Measurements from ENCODE around the gene TMIE. TPM values are rescaled to one million over a fixed set of nuclear protein-coding genes. Genes with fewer than 3 reads are reported as not detected.

Gene TMIE
- polyA plus RNA-seq, 2 of the 4 experiments (the other 2 are of a cell fraction) = 0.09 to 0.12 TPM

DNA sequence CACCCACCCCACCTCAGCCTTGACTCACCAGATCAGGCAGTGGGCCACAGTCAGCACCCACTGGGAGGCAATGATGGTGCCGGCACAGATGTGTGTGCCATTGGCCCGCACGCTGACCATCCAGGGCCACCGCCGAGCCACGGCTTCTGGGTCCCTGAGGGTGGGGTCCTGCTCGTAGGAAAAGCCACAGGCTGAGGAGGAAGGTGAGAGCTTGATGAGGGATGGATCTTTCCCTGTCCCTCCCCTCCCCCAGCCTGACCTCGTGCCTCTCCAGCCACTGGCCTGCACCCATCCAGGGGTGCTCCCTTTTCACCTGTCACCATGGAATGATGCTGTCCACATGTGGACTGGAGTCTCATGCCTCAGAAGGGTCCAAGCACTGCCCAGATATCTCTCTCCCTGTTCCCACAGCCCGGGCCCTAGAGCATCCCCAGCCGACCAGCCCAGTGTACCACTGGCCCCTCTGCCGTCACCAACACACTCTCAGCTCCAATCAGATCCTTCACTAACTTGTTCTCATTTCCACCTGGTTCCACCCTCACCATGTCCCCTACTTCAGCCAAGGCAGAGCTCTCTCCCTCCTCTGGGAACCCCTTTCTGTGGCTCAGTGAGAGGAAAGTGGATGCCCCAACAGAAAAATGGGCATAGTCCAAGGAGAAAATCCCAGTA, 14.4 kb downstream of the TMIE start:
- ATAC-seq = no peak
- CTCF ChIA-PET = interaction anchor here (0.8 to 2.2 kb wide), 3 partner anchors 10 to 151 kb away, joined by 3 to 11 read pairs (median 4); no protein-coding TSS in a partner anchor

DNA sequence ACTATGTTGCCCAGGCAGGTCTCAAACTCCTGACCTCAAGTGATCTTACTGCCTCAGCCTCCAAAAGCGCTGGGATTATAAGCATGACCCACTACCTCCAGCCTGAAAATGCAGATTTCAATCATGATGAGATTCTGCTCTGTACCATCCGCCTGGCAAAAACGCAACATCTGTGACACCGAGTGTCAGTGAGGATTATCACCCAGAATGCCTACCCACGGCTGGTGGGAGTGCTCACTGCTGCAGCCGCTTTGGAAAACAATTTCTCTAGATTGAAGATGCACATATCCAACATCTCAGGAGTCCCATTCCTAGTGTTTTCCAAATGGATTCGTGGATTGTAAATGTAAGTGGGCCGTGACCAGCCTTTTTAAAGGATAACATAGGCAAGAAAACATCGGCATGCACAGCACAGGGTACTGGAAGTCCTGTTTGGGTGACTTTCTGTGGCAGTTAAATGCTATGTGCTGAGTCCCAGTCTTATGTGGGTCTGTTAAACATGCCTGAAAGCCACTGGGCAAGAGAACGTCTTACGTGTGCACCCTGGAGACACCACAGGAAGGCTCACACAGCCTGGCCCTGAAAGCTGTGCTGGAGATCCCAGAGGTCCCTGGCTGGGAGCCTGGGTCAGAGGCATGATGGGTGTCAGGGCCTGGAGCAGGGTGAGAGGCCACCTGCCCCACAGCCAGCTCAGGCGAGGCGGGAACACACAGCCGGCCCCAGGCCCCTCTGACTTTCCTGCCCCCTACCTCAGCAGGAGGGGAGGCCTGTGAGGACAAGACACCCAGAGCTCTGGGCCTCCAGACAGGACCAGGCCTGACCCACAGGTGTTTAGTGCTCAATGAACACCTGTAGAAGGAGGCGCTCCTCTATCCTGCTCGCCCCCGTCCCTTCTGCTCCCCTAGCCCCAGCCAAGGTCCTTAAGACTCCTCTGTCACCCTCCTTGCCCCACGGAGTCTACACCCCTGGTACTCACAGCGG, 15.6 kb downstream of the TMIE start:
- Histone ChIP-seq H3K9me3 (no peaks in the 10 kb centered on the region), H3K4me2 (no peak overlapping the region), H3K4me3 (no peak overlapping the region), H3K27ac (no peak overlapping the region), H3K4me1 (no peaks in the 10 kb centered on the region; the same call in 2 of the 3 replicates)
- ATAC-seq (no peak), DNase-seq (ENCODE audit: low read depth in 1 of 2, low spot score in 1 of 2) (no peak), FAIRE-seq (no peak)
- TF ChIP-seq, protein P1, sequence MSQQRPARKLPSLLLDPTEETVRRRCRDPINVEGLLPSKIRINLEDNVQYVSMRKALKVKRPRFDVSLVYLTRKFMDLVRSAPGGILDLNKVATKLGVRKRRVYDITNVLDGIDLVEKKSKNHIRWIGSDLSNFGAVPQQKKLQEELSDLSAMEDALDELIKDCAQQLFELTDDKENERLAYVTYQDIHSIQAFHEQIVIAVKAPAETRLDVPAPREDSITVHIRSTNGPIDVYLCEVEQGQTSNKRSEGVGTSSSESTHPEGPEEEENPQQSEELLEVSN (IDR thresholded peaks at IDR 0.05; ENCODE audit: borderline replicate concordance, low read depth) = no peak
- ChIA-PET POLR2A (no interaction called here), CTCF (interaction anchor here (0.8 to 2.2 kb wide), 2 partner anchors 11 to 150 kb away, joined by 3 to 11 read pairs; no protein-coding TSS in a partner anchor)
- 82% methylated on average over 19 of the region's 19 CpGs for WGBS (ENCODE audit: missing lambda C conversion rate)

More for the DNA sequence above, 14.4 kb downstream of the TMIE start:
- FAIRE-seq (no peak), DNase-seq (ENCODE audit: low read depth in 1 of 2, low spot score in 1 of 2) (no peak)
- TF ChIP-seq, protein P2, sequence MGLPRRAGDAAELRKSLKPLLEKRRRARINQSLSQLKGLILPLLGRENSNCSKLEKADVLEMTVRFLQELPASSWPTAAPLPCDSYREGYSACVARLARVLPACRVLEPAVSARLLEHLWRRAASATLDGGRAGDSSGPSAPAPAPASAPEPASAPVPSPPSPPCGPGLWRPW (IDR thresholded peaks at IDR 0.05) = no peak
- TF ChIP-seq, protein P3, sequence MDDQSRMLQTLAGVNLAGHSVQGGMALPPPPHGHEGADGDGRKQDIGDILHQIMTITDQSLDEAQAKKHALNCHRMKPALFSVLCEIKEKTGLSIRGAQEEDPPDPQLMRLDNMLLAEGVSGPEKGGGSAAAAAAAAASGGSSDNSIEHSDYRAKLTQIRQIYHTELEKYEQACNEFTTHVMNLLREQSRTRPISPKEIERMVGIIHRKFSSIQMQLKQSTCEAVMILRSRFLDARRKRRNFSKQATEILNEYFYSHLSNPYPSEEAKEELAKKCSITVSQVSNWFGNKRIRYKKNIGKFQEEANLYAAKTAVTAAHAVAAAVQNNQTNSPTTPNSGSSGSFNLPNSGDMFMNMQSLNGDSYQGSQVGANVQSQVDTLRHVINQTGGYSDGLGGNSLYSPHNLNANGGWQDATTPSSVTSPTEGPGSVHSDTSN (IDR thresholded peaks at IDR 0.05) = no peak
- no peak for TF ChIP-seq HOXA7 (CRISPR knock-in tag; IDR thresholded peaks at IDR 0.05)
- TF ChIP-seq, protein P4, sequence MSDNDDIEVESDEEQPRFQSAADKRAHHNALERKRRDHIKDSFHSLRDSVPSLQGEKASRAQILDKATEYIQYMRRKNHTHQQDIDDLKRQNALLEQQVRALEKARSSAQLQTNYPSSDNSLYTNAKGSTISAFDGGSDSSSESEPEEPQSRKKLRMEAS (IDR thresholded peaks at IDR 0.05) = no peak
- TF ChIP-seq CEBPB (IDR thresholded peaks at IDR 0.05) = no peak
- TF ChIP-seq TFCP2L1 (CRISPR knock-in tag; IDR thresholded peaks at IDR 0.05) = no peak
- no peak for TF ChIP-seq KDM1A (IDR thresholded peaks at IDR 0.05; ENCODE audit: low read depth)
- TF ChIP-seq CBX8 (IDR thresholded peaks at IDR 0.05) = no peak
- no peak for TF ChIP-seq ESRRA (IDR thresholded peaks at IDR 0.05; ENCODE audit: borderline replicate concordance, low read length)
- TF ChIP-seq, protein P5, sequence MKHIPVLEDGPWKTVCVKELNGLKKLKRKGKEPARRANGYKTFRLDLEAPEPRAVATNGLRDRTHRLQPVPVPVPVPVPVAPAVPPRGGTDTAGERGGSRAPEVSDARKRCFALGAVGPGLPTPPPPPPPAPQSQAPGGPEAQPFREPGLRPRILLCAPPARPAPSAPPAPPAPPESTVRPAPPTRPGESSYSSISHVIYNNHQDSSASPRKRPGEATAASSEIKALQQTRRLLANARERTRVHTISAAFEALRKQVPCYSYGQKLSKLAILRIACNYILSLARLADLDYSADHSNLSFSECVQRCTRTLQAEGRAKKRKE (CRISPR knock-in tag; IDR thresholded peaks at IDR 0.05; ENCODE audit: low read depth) = no peak
- TF ChIP-seq, protein P6, sequence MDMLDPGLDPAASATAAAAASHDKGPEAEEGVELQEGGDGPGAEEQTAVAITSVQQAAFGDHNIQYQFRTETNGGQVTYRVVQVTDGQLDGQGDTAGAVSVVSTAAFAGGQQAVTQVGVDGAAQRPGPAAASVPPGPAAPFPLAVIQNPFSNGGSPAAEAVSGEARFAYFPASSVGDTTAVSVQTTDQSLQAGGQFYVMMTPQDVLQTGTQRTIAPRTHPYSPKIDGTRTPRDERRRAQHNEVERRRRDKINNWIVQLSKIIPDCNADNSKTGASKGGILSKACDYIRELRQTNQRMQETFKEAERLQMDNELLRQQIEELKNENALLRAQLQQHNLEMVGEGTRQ (IDR thresholded peaks at IDR 0.05) = no peak
- WGBS (ENCODE audit: missing lambda C conversion rate) = 88% methylated on average over 11 of the region's 11 CpGs
- no peak overlapping the region for H3K4me2 ChIP-seq
- POLR2A ChIA-PET = no interaction called here
- no peak overlapping the region for H3K27ac ChIP-seq
- no peak overlapping the region for H3K4me3 ChIP-seq
- no peaks in the 10 kb centered on the region; the same call in 2 of the 3 replicates for H3K4me1 ChIP-seq
- no peaks in the 10 kb centered on the region for H3K9me3 ChIP-seq

DNA sequence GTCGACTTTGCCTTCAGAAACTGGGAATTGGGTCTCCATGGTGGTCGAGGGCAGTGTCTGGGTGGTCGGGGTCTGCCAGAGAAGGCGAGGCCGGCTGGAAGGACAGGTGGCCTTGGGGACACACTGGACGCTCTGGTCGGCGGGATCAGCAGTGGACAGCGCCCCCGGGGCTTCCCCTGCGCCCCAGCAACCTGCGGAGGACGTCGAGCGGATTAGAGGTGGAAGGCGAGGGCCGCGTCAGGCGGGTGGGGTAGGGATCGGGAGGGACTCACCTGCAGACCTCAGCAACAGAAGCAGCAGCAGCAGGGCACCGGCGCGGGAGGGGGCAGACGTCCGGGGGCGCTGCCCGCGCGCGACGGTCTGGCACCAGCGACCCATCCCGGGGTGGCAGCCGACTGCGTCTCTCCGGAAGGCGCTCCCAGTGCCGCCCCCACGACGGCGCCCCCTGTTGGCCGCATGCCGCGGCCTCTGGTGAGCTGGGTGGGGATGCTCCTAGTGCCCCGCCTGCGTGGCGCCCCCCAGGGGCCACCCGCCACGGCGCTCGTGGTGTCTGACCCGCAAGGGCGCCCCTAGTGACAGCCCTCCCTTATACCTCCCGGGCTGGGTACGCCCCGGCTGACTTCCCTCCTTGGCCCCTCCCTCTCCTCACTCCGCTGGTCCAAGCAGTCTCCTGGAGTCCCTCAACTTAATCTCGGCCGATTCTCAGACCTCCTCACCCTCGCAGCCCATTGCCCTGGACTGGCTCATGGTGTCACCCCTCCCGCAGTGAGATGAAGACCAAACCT, 16.4 kb downstream of the TMIE start, which contains the start of gene PRSS50:
Gene PRSS50, minus strand, starts transcription at position 423 of the 785 bp plus-strand sequence. Its CDS starts 45 bp downstream, at position 378.
- Histone ChIP-seq H3K4me3 (no peak within 1 kb of the TSS), H3K9me3 (no peaks in the 10 kb centered on the region), H3K4me1 (no peaks in the 10 kb centered on the region; the same call in 2 of the 3 replicates), H3K27ac (no peak within 1 kb of the TSS), H3K4me2 (no peak within 1 kb of the TSS)
- TF ChIP-seq, protein P7, sequence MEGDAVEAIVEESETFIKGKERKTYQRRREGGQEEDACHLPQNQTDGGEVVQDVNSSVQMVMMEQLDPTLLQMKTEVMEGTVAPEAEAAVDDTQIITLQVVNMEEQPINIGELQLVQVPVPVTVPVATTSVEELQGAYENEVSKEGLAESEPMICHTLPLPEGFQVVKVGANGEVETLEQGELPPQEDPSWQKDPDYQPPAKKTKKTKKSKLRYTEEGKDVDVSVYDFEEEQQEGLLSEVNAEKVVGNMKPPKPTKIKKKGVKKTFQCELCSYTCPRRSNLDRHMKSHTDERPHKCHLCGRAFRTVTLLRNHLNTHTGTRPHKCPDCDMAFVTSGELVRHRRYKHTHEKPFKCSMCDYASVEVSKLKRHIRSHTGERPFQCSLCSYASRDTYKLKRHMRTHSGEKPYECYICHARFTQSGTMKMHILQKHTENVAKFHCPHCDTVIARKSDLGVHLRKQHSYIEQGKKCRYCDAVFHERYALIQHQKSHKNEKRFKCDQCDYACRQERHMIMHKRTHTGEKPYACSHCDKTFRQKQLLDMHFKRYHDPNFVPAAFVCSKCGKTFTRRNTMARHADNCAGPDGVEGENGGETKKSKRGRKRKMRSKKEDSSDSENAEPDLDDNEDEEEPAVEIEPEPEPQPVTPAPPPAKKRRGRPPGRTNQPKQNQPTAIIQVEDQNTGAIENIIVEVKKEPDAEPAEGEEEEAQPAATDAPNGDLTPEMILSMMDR (IDR thresholded peaks at IDR 0.05) = peak; percentile 13; the same call in 2 of the 3 replicates
- no peak for TF ChIP-seq ZSCAN20 (CRISPR knock-in tag; IDR thresholded peaks at IDR 0.05)
- FAIRE-seq (no peak), DNase-seq (ENCODE audit: low read depth in 1 of 2, low spot score in 1 of 2) (no peak), ATAC-seq (peak in 1 of 2 experiments; percentile 76; a peak in 3 of 6 replicates)
- ChIA-PET POLR2A (no interaction called here), CTCF (interaction anchor here (0.9 to 2.8 kb wide), 2 partner anchors 19 to 178 kb away, joined by 3 to 10 read pairs; no protein-coding TSS in a partner anchor)
- WGBS (ENCODE audit: missing lambda C conversion rate) = 78% methylated on average over 20 of the region's 61 CpGs
